HepG2 (cell line): Measurements from ENCODE around the gene SUMO1.
"Not testable (repeated sequence)": the region's sequence is repeated elsewhere in the genome, so short reads cannot be mapped to it uniquely, and the experiment has no call there.

Experiments
- MTF1 ChIP-seq: sonication (generic); formaldehyde crosslinking; IDR thresholded peaks from 2 replicates; pipeline ENCODE4 v1.5.0; 2020; ENCODE audit warnings: missing genetic modification reagents
- NRL ChIP-seq: sonication (generic); formaldehyde crosslinking; IDR thresholded peaks from 2 replicates; pipeline ENCODE4 v1.5.0; 2020; ENCODE audit warnings: missing genetic modification reagents, mild to moderate bottlenecking, moderate library complexity, borderline replicate concordance
- POLR2A ChIP-seq, 2 experiments: IDR thresholded peaks; 2 replicates each; pipeline ENCODE4 v1.6.1; 2011; ENCODE audit warnings: low read depth in 2 of 2, low read length in 2 of 2, mild to moderate bottlenecking in 1 of 2, moderate library complexity in 1 of 2; ENCODE audit not compliant: insufficient read depth in 1 of 2
- SMARCE1 ChIP-seq: fragments of 450-650 bp; IDR thresholded peaks from 2 replicates; pipeline ENCODE4 v1.6.1; 2017; ENCODE audit warnings: borderline replicate concordance

GRCh38 chr2:202276078-202276720 lies 37.8 kb upstream of the SUMO1 start:
- TF ChIP-seq POLR2A (IDR thresholded peaks at IDR 0.05; ENCODE audit: insufficient read depth in 1 of 2, low read depth in 2 of 2, low read length in 2 of 2); SMARCE1; MTF1 (CRISPR knock-in tag); NRL: not testable (repeated sequence)
